HepG2 (cell line): Measurements from ENCODE around the gene YPEL3. TPM values are rescaled to one million over a fixed set of nuclear protein-coding genes. Genes with fewer than 3 reads are reported as not detected.

Experiments
- BRF2 ChIP-seq: sonication (generic); formaldehyde crosslinking; IDR thresholded peaks from 2 replicates; pipeline ENCODE4 v1.8.1; 2022; ENCODE audit warnings: mild to moderate bottlenecking, missing genetic modification reagents
- FOXO4 ChIP-seq: sonication (generic); formaldehyde crosslinking; conservative IDR thresholded peaks from 2 replicates; pipeline ENCODE4 v1.8.1; 2023; ENCODE audit warnings: missing genetic modification reagents
- HOXA3 ChIP-seq: sonication (generic); formaldehyde crosslinking; IDR thresholded peaks from 2 replicates; pipeline ENCODE4 v1.5.0; 2020; ENCODE audit warnings: missing genetic modification reagents
- IKZF5 ChIP-seq: IDR thresholded peaks from 2 replicates; pipeline ENCODE4 v1.6.1; 2018; ENCODE audit warnings: missing genetic modification reagents, mild to moderate bottlenecking, missing compliant biosample characterization
- MBNL3 ChIP-seq: fragments of 250-450 bp; sonication (Bioruptor Pico); conservative IDR thresholded peaks from 2 replicates; pipeline ENCODE4 v1.8.0; 2022; ENCODE audit warnings: mild to moderate bottlenecking, inconsistent platforms
- PAX8 ChIP-seq: sonication (generic); formaldehyde crosslinking; IDR thresholded peaks from 2 replicates; pipeline ENCODE4 v1.8.0; 2022; ENCODE audit warnings: mild to moderate bottlenecking, missing genetic modification reagents, borderline replicate concordance
- SCMH1 ChIP-seq: sonication (generic); formaldehyde crosslinking; IDR thresholded peaks from 2 replicates; pipeline ENCODE4 v1.9.0; 2021; ENCODE audit warnings: missing genetic modification reagents, mild to moderate bottlenecking, borderline replicate concordance
- SMC3 ChIP-seq: IDR thresholded peaks from 2 replicates; pipeline ENCODE4 v1.6.1; 2011; ENCODE audit warnings: low read length, improper control_type of control experiment
- SSRP1 ChIP-seq: IDR thresholded peaks from 2 replicates; pipeline ENCODE4 v1.6.1; 2016; ENCODE audit warnings: control low read depth
- TGIF2 ChIP-seq: IDR thresholded peaks from 2 replicates; pipeline ENCODE4 v1.6.1; 2016; ENCODE audit warnings: control low read depth, missing compliant biosample characterization
- UBTF ChIP-seq: sonication (generic); formaldehyde crosslinking; IDR thresholded peaks from 2 replicates; pipeline ENCODE4 v1.4.0; 2020; ENCODE audit warnings: mild to moderate bottlenecking, missing genetic modification reagents
- ZBTB1 ChIP-seq: sonication (generic); formaldehyde crosslinking; IDR thresholded peaks from 2 replicates; pipeline ENCODE4 v1.4.0; 2020; ENCODE audit warnings: missing genetic modification reagents, borderline replicate concordance
- ZHX1 ChIP-seq: sonication (generic); formaldehyde crosslinking; IDR thresholded peaks from 2 replicates; pipeline ENCODE4 v1.8.1; 2022; ENCODE audit warnings: low read depth, mild to moderate bottlenecking, missing genetic modification reagents
- ZNF121 ChIP-seq: sonication (generic); formaldehyde crosslinking; IDR thresholded peaks from 2 replicates; pipeline ENCODE4 v1.5.0; 2020; ENCODE audit warnings: mild to moderate bottlenecking, missing genetic modification reagents
- ZNF17 ChIP-seq: sonication (generic); formaldehyde crosslinking; IDR thresholded peaks from 2 replicates; pipeline ENCODE4 v1.5.0; 2020; ENCODE audit warnings: mild to moderate bottlenecking, missing genetic modification reagents
- ZNF234 ChIP-seq: sonication (generic); formaldehyde crosslinking; conservative IDR thresholded peaks from 2 replicates; pipeline ENCODE4 v1.5.1; 2020; ENCODE audit warnings: mild to moderate bottlenecking, missing genetic modification reagents
- ZNF451 ChIP-seq: sonication (generic); formaldehyde crosslinking; IDR thresholded peaks from 2 replicates; pipeline ENCODE4 v1.5.0; 2020; ENCODE audit warnings: mild to moderate bottlenecking, missing genetic modification reagents
- ZNF562 ChIP-seq: sonication (generic); formaldehyde crosslinking; IDR thresholded peaks from 2 replicates; pipeline ENCODE4 v1.8.0; 2022; ENCODE audit warnings: missing genetic modification reagents, borderline replicate concordance
- ZNF770 ChIP-seq: sonication (generic); formaldehyde crosslinking; IDR thresholded peaks from 2 replicates; pipeline ENCODE4 v1.5.0; 2020; ENCODE audit warnings: mild to moderate bottlenecking, missing genetic modification reagents
- polyA plus RNA-seq, 8 experiments: library from polyadenylated mRNA; depleted of rRNA in 3 of 8; stranded (reverse) in 7 of 8; unstranded in 1 of 8; fragments of >200 nt; fragmentation: Illumina TruSeq in 4 of 8; extraction: Trizol in 4 of 8; gene quantifications; 2 replicates each; pipeline versions ENCODE4 v1.2.1 to v1.2.3, GENCODE V29; 2011 to 2016; ENCODE audit warnings: low read depth in 4 of 8, missing spikeins in 1 of 8, mixed read lengths in 1 of 8; ENCODE audit not compliant: insufficient read depth in 1 of 8
- total RNA-seq, 5 experiments: library from RNA; depleted of rRNA; stranded (reverse); fragments of >200 nt; fragmentation: Illumina TruSeq; extraction: Trizol; gene quantifications; 2 replicates each; pipeline ENCODE4 v1.2.3, GENCODE V29; 2016; ENCODE audit warnings: low read depth in 1 of 5

Gene YPEL3
- total and polyA plus RNA-seq, 2 of the 13 experiments (the other 11 are each of a cell fraction or from before 2014, with no cell fraction given), result 5.4 to 47.0 TPM

- TF ChIP-seq ZNF17 (no peak), ZNF562 (CRISPR knock-in tag) (no peak), BRF2 (CRISPR knock-in tag) (no peak), ZNF451 (CRISPR knock-in tag) (no peak), ZNF770 (CRISPR knock-in tag) (no peak), ZBTB1 (CRISPR knock-in tag) (no peak), SCMH1 (CRISPR knock-in tag) (no peak), FOXO4 (CRISPR knock-in tag) (no peak), PAX8 (no peak), ZNF234 (CRISPR knock-in tag) (no peak), IKZF5 (peak; percentile 41; the same call in 1 of the 2 replicates), TGIF2 (CRISPR knock-in tag) (no peak), UBTF (peak; percentile 51; the same call in 1 of the 2 replicates), HOXA3 (CRISPR knock-in tag) (peak; percentile 54; the same call in 1 of the 2 replicates), SSRP1 (CRISPR knock-in tag) (no peak), ZHX1 (0 out of 2 replicates have a peak, but pooled peaks have one; percentile 37), SMC3 (peak; percentile 42), ZNF121 (CRISPR knock-in tag) (no peak), MBNL3 (CRISPR knock-in tag) (no peak)
Observed at GRCh38 chr16:30054959-30055553, 41.0 kb downstream of the YPEL3 start (continued).
